NCI-H510A treated with DMSO at 0.1 percent for 48 hours (cell line): ENCODE measurements around the gene CLINT1.
"Not testable (repeated sequence)": the region's sequence is repeated elsewhere in the genome, so short reads cannot be mapped to it uniquely, and the experiment has no call there.

Experiments
- DNase-seq: peaks from one replicate; lab custom pipeline; 2025; lab: John Stamatoyannopoulos, UW

Gene CLINT1

DNA sequence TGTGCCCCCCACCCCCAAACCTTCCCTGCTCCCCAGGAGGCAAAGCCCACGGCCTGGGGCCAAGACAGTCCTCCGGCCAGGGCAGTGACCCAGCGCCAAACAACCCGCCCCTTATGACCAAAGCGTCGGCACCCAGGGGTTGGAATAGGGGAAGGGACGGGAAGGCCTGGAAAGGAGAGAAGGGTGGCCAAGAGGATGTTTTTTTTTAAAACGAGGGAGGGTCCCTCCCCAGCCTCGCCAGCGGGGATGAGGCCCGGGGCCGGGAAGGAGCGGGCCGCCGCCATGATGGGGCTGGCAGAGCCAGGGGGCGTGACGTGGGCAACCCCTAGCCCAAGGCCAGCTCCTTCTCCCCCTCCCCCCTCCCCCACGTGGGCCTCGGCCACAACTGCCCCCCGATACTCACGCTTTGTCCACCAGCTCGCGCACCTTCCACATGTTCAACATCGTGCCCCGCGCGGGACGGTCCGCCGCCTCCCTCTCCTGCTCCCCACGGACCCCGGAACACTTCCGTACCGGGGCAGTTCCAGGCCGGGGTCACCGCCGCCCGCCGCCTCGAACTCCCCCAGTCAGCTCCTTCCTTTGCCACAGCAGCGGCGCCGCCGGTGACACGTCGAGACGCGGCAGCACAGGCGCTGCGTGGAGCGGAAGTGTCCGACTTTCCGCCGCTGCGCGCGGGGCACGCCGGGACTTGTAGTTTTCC is at the start of gene CLINT1:
TSS of gene CLINT1 (minus strand) at position 619 of the 700 bp plus-strand sequence. CDS start at position 444, 175 bp downstream.
- DNase-seq, result peak; percentile 46

DNA sequence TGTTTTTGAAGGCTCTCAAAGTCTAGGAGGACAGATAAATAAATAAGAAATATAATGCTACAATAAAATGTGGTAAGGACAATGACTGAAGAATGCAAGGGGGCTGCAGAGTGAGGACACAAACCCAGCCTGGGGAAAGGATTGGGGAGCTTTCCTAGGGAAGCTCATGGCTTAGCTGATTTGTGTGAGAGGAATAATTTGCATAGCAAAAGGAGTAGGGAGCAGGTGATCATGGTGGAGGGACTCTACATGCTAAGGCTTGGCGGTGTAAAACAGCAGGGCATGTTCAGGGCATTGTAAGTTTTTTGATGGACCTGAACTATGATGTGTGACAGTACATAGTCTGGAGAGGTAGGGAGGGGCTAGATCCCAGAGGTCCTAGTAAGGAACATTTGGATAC is 49.5 kb upstream of the CLINT1 start:
- no peak for DNase-seq

DNA sequence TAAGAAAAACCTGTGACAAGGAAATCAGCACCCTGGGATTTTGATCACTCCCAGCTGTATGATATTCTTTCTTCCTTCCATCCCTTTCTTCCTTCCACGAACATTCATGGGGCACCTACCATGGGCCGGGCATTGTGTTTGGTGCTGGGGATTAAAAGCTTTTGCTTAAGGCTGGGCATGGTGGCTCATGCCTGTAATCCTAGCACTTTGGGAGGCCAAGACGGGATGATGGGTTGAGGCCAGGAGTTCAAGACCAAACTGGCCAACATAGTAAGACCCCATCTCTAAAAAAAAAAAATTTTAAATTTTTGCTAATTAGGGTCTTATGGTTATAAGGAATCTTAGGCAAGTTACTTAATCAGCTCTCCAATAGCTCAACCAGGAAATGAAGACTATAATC is 48.5 kb upstream of the CLINT1 start:
- no peak for DNase-seq

DNA sequence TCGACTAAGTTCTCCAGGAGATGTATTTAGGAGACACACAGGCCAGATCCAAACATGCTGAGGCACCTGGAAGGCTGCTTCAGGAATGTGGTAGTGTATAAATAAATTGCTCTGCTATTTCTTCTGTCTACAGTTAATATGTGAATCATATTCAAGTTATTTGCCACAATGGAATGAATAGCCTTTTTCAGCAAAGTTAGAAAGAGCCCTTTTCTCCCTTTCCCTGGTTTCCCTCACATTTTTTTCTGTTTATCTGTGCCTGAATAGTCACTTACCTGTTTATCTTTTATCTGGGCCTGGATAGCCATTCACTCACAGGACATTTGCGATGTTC is 44.1 kb upstream of the CLINT1 start:
- no peak for DNase-seq

DNA sequence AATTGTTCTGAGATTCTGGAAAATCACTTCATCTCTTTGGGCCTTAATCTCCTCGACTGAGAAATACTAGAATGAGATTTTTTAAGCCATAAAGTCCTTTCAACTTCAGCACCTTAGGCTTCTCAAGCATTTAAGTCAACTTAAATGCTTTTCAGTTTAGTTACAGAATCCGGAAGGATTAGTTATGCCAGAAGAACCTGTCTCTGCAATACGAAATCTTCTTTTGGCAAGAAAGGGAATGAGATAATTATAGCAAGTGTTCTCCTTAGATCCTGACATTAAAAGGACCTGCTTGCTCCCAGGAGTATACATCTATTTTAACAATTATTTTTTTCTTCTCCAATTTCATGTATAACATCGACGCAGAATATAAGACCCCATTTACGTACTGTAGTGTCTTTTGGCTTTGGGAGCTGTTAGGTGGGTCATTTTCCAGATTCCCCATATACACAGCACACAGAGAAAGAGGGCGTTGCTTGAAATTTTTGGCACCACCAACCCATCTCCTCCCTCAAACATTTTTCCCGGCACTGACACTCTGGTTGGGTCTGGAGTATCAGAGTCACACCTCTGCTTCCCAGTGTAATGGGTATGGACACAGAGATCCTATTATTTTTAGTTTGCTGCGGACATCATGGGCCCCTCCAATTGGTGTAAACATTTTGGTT is 43.6 kb upstream of the CLINT1 start:
- DNase-seq, result no peak

DNA sequence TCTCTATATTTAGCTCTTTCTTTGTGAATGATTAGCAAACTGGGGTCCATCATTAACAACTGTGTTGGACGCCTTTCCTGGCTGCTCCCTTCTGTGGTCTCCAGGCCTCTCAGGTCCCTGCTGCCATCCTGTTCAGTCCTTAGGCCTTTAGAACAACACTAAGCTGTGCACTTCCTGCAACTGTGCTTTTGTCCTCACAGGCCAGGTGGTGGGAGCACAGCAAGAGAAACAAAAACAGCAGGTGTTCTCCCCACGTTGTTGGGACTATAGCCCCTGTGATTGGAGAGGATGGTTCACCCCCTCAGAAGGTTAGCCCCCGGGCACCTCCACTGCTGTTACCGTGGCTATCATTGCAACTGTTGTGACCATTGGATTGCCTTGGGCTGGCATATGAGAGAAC is 41.7 kb upstream of the CLINT1 start:
- peak; percentile 16 for DNase-seq

DNA sequence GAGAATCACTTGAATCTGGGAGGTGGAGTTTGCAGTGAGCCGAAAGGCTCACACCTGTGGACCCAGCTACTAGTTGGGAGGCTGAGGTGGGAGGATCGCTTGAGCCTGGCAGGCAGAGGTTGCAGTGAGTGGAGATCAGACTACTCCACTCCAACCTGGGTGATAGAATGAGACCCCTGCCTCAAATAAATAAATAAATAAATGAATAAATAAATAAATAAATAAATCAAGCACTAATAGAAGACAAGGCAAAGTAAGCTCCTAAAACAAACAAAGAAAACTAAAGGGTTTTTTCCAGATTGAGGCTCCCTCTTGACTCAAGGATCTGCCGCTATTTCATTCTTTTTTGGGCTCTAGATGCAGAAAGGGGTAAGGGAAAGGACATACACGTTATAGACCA is 34.7 kb upstream of the CLINT1 start:
- no peak for DNase-seq

DNA sequence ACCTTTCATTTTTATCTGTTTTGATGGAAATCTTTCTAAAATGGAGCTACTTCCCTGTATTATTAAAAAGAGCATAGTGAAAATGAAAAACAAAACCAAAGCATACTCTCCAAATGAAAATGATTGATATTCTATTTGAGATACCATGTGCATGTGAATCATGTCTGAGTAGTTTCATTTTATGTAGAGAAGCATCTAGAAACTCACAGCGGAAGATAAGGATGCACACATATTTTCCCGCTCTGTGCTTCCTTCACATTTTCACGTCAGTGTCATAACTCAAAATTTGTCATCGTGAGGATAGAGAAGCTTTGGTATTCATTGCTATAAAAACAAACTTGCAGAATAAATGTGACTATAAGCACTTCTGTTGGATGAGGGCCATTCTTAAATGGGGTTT is 34.0 kb upstream of the CLINT1 start:
- DNase-seq, result no peak

DNA sequence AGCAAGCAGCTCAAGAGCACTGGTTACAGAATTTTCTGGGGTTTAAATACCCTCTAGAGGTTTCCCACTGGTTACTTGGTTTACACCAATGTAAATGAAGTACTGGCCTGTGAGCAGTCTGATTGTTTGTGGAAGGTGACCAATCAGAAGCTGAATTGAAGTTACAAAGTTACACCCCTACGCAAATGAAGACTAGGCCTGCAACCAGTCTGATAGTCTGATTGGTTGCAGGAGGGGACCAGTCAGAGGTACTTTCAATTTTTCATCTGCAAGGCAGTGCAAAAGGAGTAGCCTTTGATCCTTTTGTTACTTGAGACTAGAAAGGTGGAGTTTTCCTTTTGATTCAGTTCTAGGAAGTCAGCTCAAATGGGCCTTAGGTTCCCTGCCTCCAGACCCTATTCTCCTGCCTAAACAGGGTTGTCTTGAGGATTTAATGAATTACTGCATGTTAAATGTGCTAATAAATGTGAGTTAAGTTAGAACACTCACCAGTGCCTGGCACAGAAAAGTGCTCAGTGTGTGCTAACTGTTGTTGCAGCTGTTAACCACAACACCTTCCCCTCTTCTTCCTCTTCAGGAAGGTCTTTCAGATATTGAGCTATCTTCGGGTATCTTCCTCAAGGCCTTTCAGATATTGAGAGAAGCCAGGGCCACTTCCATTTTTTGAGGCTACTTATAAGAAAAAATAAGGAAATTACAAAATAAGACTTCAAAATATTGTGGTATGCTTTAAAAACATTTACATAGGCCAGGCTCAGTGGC is 32.1 kb upstream of the CLINT1 start:
- no peak for DNase-seq

DNA sequence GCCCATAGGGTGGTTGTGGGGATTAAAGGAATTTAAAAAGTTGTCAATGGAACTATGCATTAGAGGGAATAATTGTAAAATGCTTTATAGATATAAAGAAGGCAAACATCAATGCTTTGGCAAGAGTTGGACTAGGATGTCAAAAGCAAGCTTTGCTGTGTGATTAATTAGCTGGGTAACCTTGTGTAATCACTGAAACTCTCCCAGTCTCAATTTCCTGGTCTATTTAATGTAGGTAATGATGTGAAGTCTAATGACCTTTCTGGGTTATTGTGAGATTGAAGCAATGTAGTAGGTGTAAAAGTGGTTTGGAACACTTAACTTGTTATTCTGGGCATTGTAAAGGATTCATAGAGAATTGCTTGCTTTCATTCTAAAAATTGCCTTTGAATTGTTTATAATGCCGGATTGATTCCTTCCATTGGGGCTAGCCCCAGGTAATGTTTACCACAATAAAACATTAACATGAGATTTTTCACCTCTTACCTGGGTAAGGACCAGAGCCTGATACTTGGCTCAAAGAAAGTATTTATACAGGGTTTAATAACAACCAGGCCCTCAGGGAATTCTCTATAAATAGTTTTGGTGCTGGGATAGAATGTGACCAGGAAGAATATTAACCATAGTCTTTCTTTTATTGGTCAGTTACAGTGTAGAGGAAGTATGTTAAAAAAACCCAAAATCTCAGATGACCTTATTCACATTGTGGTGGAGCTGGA is 30.0 kb upstream of the CLINT1 start:
- DNase-seq, result no peak

DNA sequence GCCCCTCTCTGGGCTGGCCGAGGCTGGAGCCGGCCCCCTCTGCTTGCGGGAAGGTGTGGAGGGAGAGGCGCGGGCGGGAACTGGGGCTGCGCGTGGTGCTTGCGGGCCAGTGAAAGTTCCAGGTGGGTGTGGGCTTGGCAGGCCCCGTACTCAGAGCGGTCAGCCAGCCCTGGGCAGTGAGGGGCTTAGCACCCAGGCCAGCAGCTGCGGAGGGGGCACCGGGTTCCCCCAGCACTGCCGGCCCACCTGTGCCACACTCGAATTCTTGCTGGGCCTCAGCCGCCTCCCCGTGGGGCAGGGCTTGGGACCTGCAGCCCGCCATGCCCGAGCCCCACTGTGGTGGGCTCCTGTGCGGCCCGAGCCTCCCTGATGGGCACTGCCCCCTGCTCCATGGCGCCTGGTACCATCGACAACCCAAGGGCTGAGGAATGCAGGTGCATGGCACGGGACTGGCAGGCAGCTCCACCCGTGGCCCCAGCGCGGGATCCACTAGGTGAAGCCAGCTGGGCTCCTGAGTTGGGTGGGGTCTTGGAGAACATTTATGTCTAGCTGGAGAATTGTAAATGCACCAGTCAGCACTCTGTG is 27.9 kb upstream of the CLINT1 start:
- DNase-seq, result no peak

DNA sequence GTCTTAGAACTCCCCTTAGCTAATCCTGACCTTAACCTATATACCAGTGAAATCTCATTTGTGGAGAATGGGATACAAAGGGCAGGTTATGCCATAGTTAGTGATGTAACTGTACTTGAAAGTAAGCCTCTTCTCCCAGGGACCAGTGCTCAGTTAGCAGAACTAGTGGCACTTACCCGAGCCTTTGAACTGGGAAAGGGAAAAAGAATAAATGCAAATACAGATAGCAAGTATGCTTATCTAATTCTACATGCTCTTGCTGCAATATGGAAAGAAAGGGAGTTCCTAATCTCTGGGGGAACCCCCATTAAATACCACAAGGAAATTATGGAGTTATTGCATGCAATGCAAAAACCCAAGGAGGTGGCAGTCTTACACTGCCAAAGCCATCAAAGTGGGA is 26.1 kb upstream of the CLINT1 start:
- DNase-seq, result not testable (repeated sequence)

DNA sequence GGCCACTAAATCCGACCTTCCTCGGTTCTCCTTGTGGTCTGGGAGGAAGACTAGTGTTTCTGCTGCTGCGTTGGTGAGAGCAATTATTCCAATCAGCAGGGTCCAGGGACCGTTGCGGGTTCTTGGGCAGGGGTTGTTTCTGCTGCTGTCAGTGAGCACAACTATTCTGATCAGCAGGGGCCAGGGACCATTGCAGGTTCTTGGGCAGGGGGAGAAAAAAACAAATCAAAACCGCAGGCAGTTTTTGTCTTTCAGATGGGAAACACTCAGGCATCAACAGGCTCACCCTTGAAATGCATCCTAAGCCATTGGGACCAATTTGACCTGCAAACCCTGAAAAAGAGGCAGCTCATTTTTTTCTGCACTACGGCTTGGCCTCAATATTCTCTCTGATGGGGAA is 22.6 kb upstream of the CLINT1 start:
- DNase-seq, result not testable (repeated sequence)

DNA sequence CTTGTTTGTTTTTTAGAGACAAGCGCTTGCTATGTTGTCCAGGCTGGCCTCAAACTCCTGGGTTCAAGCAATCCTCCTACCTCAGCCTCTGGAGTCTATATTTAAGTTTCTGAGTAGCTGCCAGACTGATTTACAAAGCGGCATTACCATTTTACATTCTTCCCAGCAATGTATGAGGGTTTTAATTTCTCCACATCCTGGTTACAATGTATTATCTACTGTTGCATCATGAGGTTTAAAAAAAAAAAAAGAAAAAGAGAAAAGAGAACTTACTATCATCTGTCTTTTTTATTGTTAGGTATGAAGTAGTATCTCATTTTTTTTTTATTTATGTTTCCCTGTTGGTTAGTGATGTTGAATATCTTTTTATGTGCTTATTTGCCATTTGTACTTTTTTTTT is 18.9 kb upstream of the CLINT1 start:
- no peak for DNase-seq

DNA sequence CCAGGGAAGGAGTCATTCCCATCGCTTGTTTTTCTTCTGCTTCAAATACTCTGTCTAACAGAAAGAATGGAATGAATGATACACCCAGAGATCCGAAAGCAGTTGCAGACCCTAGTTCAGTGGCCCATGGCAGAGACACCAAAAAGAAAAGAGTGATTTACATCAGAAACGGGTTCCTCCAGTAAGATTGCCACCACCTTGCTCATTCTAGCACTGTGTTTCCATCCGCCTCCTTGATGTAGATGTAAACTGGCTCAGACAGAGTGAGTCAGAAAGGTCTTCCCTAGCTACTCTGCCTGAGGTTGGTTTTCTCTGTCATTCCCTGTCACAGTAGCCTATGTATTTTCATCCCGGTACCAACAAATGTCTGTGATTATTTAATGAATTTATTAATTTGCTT is 15.9 kb upstream of the CLINT1 start:
- no peak for DNase-seq

DNA sequence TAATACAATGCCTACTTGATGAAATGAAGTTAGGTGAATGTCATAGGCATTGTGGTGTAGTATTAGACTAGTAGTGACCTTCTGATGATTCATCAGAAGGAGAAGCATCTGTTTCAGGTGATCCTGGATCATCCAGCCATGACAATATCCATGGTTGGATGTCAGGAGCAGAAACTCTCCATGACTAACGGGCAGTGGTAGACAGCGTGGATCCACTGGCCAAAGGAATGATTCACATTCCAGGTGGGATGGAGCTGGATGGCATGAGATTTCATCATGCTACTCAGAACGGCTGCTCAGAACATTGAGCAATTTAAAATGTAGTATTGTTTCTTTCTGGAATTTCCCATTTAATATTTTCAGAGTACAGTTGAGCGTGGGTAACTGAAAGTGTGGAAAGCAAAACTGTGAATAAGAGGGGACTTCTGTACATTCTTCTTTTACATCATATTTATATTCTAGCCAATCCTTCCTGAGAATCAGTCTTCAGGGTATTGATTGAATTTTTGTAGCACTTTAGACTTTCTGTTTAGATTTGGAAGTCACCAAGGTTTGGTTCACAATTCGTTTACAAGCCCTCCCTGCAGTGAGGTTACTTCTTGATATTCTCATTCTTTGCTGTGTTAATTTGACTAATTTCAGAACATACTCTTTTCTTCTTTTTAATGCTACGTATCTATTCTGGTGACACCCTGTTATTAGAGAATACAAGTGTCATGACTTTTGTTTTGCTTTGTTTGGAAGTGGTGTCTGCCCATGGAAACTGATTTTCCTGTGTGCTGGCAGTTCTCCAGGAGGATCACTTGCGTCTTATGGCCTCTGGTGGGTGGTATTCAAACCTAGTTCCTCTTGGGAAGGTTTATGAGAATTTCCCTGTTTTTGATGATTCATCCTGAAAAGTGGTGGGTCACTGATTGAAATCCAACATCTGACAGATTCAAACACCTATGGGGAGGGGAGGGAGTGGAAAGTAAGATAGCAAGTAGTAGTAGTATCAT is 12.2 kb upstream of the CLINT1 start:
- DNase-seq, result no peak

DNA sequence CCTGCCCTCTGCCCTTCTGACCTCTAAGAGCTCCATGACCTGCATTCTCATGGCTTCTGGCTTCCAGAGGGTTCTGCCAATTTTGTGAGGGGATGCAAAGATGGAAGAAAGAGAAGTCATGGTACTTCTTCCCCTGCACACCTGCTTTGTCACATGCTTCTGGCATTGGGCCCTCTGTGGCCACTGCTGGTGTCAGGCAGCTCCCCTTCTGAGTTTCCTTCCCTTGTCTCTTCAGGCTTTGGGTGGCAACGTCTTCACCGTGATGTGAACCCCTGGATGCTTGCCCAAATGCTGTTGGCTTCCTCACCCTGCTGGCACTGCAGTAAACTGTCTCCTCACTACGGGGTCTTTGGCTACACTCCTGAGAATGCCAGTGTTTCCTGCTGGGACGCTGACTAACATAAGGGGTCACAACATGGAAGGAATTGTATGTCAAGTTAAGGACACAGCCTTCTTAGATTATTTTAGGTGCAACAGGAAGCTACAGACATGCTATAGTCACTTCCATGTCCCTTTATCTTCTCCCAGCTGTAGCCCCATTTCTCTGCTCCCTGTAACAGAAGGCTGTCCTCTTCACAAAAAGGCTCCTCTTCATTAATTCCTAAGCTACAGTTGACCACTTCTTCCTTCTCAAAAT is 8.9 kb upstream of the CLINT1 start:
- DNase-seq, result no peak

DNA sequence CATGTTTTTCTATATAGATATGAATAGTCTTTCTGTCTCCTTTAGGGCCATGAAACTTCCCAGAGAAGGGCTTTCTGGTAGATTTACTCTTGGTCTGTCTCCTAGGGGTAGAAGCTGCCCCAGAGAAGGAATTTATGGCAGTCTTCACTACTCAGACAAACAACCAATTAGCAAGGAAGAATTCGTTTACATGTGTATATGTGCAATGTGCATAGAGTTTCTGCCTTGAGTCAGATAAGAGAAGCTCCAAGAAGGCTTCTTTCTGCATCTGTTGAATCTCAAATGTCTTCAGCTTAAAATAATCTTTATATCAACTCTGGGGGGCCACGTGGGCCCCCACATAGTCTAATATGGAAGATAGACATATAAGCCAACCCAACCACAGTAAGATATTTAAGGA is 7.6 kb upstream of the CLINT1 start:
- DNase-seq, result no peak

DNA sequence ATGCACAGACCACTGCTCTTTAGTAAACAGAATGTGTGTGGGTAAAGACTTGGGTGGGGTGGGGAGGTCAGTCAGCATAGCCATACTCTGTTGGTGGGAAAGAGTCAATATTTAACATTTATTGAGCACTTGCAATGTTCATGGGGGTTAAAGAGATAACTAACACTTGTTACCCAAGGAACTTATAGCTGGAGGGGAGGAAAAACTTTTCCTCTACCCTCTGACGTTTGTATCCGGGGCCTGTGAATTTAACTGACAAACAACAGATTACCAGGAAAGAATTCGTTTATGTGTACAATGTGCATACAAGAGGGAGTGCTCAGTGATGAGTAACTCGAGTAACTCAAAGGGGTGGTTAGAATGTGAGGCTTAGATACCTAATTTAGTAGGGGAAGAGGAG is 6.8 kb upstream of the CLINT1 start:
- DNase-seq, result no peak

DNA sequence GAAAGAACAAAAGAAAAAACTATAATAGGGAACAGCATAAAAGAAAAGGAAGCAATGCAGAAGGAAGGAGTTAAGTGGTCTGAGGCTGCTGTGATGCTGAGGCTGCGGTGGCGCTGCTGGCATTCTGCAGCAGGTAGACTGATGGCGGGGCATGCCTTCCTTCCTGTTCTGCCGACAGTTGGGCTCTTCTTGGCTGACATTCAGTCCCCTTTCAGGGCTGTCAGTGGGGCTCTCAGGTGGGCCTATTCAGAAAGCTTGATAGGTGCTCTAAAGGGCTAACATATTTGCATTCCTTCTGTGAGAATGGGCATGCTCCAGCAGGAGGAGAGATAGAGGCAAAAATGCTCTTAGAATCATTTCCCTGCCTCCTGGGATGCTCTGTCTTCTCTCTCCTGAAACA is 5.1 kb upstream of the CLINT1 start:
- DNase-seq, result no peak
